ENCODE data around the gene VIPR2.

VIPR2 gene

GRCh38 chr7:159027789-159028507 lies 116.7 kb downstream of the VIPR2 start:
- no peak for DNase-seq (ENCODE audit: low read depth in 2 of 2)

GRCh38 chr7:159027056-159027788 lies 117.4 kb downstream of the VIPR2 start:
- no peak for DNase-seq (ENCODE audit: low read depth in 2 of 2)

- no peak for DNase-seq (ENCODE audit: low read depth in 2 of 2)
Observed at GRCh38 chr7:159026271-159027055, 118.2 kb downstream of the VIPR2 start.

- DNase-seq (ENCODE audit: low read depth in 2 of 2), result no peak
Observed at GRCh38 chr7:159025161-159025779, 119.4 kb downstream of the VIPR2 start.

- DNase-seq (ENCODE audit: low read depth in 2 of 2), result no peak
Observed at GRCh38 chr7:159024280-159024951, 120.3 kb downstream of the VIPR2 start.

GRCh38 chr7:159023746-159024145 lies 120.9 kb downstream of the VIPR2 start:
- DNase-seq (ENCODE audit: low read depth in 2 of 2), result no peak

- no peak for DNase-seq (ENCODE audit: low read depth in 2 of 2)
Observed at GRCh38 chr7:159023206-159023605, 121.5 kb downstream of the VIPR2 start.

GRCh38 chr7:159022238-159022993 lies 122.3 kb downstream of the VIPR2 start:
- no peak for DNase-seq (ENCODE audit: low read depth in 2 of 2)

GRCh38 chr7:159020987-159021386 lies 123.7 kb downstream of the VIPR2 start:
- DNase-seq (ENCODE audit: low read depth in 2 of 2), result no peak

- DNase-seq (ENCODE audit: low read depth in 2 of 2), result no peak
Observed at GRCh38 chr7:159019111-159019510, 125.6 kb downstream of the VIPR2 start.

GRCh38 chr7:159017741-159018140 lies 126.9 kb downstream of the VIPR2 start:
- peak in 1 of 2 donors; percentile 5 for DNase-seq (ENCODE audit: low read depth in 2 of 2)

GRCh38 chr7:159017210-159017609 lies 127.5 kb downstream of the VIPR2 start:
- no peak for DNase-seq (ENCODE audit: low read depth in 2 of 2)

GRCh38 chr7:159016591-159016990 lies 128.1 kb downstream of the VIPR2 start:
- DNase-seq (ENCODE audit: low read depth in 2 of 2), result no peak

- DNase-seq (ENCODE audit: low read depth in 2 of 2), result no peak
Observed at GRCh38 chr7:159015454-159016410, 128.9 kb downstream of the VIPR2 start.

- DNase-seq (ENCODE audit: low read depth in 2 of 2), result no peak
Observed at GRCh38 chr7:159015081-159015453, 129.6 kb downstream of the VIPR2 start.

GRCh38 chr7:159014297-159015062 lies 130.2 kb downstream of the VIPR2 start:
- no peak for DNase-seq (ENCODE audit: low read depth in 2 of 2)

GRCh38 chr7:159013825-159014289 lies 130.8 kb downstream of the VIPR2 start:
- DNase-seq (ENCODE audit: low read depth in 2 of 2), result no peak

- no peak for DNase-seq (ENCODE audit: low read depth in 2 of 2)
Observed at GRCh38 chr7:159013181-159013690, 131.4 kb downstream of the VIPR2 start.

Data from stimulated activated CD8-positive, alpha-beta memory T cell treated with anti-CD3 and anti-CD28 coated beads, Interleukin-15, amount 100 ng/mL, for 48 hours (primary cell).